ENCODE measurements around the gene TPTE2. TPM values are rescaled to one million over a fixed set of nuclear protein-coding genes. Genes with fewer than 3 reads are reported as not detected.

Gene TPTE2
- total and polyA plus RNA-seq, 9 of the 15 experiments (the other 6 are each of a cell fraction or from before 2014, with no cell fraction given) = not detected

DNA sequence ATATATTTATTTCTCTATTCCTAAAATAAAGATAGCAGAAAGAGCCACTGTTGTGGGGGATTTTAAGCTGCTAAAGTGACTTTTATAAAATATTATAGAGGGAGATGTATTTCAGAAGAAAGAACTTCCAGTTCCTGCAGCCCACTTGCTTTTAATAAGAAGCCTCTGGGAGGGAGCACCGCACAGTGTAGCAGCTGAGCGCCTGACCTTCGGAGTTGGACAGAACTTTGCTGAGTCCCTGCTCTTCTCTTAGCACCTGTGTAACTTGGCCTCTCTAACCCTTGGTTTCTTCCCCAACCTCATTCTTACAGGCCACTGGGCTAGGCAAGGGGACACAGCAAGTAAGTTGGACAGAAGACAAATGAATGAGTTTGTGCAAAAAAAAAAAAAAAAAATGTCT lies 34.8 kb upstream of the TPTE2 start:
- in situ Hi-C loops (cut with MboI) = no loop called here

More for the DNA sequence above, 34.8 kb upstream of the TPTE2 start:
- Histone ChIP-seq H3K79me2 (ENCODE audit: control insufficient read depth, insufficient read depth, low read length) (no peaks in the 10 kb centered on the region), H3K9ac (ENCODE audit: insufficient read depth in 1 of 2, low read depth in 2 of 2, low read length in 2 of 2) (no peak overlapping the region), H4K20me1 (replicated peaks; ENCODE audit: control insufficient read depth, insufficient read depth, low read length) (no peaks in the 10 kb centered on the region), H2AFZ (ENCODE audit: low read depth, low read length) (no peak overlapping the region), H3K9me1 (ENCODE audit: control insufficient read depth, insufficient read depth, low read length) (no peaks in the 10 kb centered on the region), H3K4me3 (no peak overlapping the region), H3K4me2 (ENCODE audit: insufficient read depth, low read length) (no peak overlapping the region), H3K36me3 (ENCODE audit: control insufficient read depth, insufficient read depth, low read length) (no peaks in the 10 kb centered on the region), H3K9me3 (replicated peaks; ENCODE audit: control insufficient read depth, insufficient read depth, low read depth, low read length) (no peaks in the 10 kb centered on the region), H3K4me1 (replicated peaks in 1 of 2; ENCODE audit: control insufficient read depth in 2 of 2, insufficient read depth in 2 of 2, low read length in 2 of 2) (no peaks in the 10 kb centered on the region; a peak in 1 of 5 replicates), H3K27me3 (ENCODE audit: control insufficient read depth in 2 of 2, insufficient read depth in 2 of 2, low read length in 2 of 2) (no peaks in the 10 kb centered on the region), H3K27ac (ENCODE audit: extremely low read depth, low read depth, low read length) (no peak overlapping the region)
- 72% methylated on average over 3 of the region's 3 CpGs for WGBS (ENCODE audit: insufficient coverage, low coverage, missing lambda C conversion rate)
- CTCF ChIA-PET (ENCODE audit: low intra/inter-chr PET ratio) = no interaction called here
- no TSS peak for BruUV-seq (replicated peaks)
- no peak for ATAC-seq
- POLR2A ChIA-PET = no interaction called here
- TF ChIP-seq FOXJ2 (tag; IDR thresholded peaks at IDR 0.05) (no peak), FOXA1 (IDR thresholded peaks at IDR 0.05; ENCODE audit: borderline replicate concordance) (no peak), MTF1 (CRISPR knock-in tag; IDR thresholded peaks at IDR 0.05; ENCODE audit: borderline replicate concordance) (no peak), SAP30 (IDR thresholded peaks at IDR 0.05; ENCODE audit: borderline replicate concordance, insufficient read depth, low read depth, low read length, poor library complexity, severe bottlenecking) (no peak), ZNF589 (CRISPR knock-in tag; IDR thresholded peaks at IDR 0.05; ENCODE audit: low read depth) (no peak), BRD9 (IDR thresholded peaks at IDR 0.05; ENCODE audit: low read depth, partially characterized antibody) (no peak), MAFF (IDR thresholded peaks at IDR 0.05; ENCODE audit: low read length) (no peak), ID3 (CRISPR knock-in tag; IDR thresholded peaks at IDR 0.05) (no peak), ID3 (tag; IDR thresholded peaks at IDR 0.05) (no peak), CBX8 (IDR thresholded peaks at IDR 0.05; ENCODE audit: borderline replicate concordance, extremely low read depth, low read depth, low read length, poor library complexity, severe bottlenecking) (no peak), GMEB1 (CRISPR knock-in tag; IDR thresholded peaks at IDR 0.05) (no peak)
- TF ChIP-seq, protein P1, sequence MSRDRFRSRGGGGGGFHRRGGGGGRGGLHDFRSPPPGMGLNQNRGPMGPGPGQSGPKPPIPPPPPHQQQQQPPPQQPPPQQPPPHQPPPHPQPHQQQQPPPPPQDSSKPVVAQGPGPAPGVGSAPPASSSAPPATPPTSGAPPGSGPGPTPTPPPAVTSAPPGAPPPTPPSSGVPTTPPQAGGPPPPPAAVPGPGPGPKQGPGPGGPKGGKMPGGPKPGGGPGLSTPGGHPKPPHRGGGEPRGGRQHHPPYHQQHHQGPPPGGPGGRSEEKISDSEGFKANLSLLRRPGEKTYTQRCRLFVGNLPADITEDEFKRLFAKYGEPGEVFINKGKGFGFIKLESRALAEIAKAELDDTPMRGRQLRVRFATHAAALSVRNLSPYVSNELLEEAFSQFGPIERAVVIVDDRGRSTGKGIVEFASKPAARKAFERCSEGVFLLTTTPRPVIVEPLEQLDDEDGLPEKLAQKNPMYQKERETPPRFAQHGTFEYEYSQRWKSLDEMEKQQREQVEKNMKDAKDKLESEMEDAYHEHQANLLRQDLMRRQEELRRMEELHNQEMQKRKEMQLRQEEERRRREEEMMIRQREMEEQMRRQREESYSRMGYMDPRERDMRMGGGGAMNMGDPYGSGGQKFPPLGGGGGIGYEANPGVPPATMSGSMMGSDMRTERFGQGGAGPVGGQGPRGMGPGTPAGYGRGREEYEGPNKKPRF (IDR thresholded peaks at IDR 0.05; ENCODE audit: low read depth, low read length) = no peak
- no peak for FAIRE-seq
- intact Hi-C loops (cut with micrococcal nuclease) = no loop called here
- no peak for DNase-seq (ENCODE audit: extremely low read depth in 1 of 4, low spot score in 3 of 4)

Data from K562 (cell line).